A549 (cell line): ENCODE measurements around the gene PKP1. TPM values are rescaled to one million over a fixed set of nuclear protein-coding genes. Genes with fewer than 3 reads are reported as not detected.
A peak's percentile ranks its signal among the peaks of the same experiment; 100 is the strongest.

ENCODE experiments used
- ATAC-seq, 2 experiments: fragments of 200-7000 bp in 1 of 2; fragments of >200 bp in 1 of 2; cut with Nextera tagmentation in 1 of 2; cut with Tn5 transposase in 1 of 2; 3 replicates each; pipeline versions ENCODE4 v1.8.0 to v1.9.1; 2018 to 2020; ENCODE audit warnings: mild to moderate bottlenecking in 1 of 2, moderate library complexity in 1 of 2
- CTCF ChIA-PET: fragments of 300-600 bp; sonication (Branson Sonifier 250); formaldehyde crosslinking; extraction: SDS; loops from one replicate; lab custom pipeline; 2021; ENCODE audit warnings: antibody characterized with exemption, inconsistent platforms; lab: Yijun Ruan, JAX
- POLR2A ChIA-PET: fragments of 350-600 bp; formaldehyde crosslinking; extraction: SDS; loops from one replicate; lab custom pipeline; 2021; ENCODE audit warnings: antibody characterized with exemption, inconsistent platforms; lab: Yijun Ruan, JAX
- DNase-seq, 2 experiments: peaks; one replicate each; pipeline versions ENCODE4 v3.0.0 to v3.0.0-alpha.2; 2011 to 2016; ENCODE audit warnings: low read depth in 1 of 2, low spot score in 1 of 2
- FAIRE-seq: peaks from 2 replicates; lab custom pipeline; 2011; peaks lifted over from hg19 to GRCh38; lab: Jason Lieb, UNC
- H3K27ac ChIP-seq, 2 experiments: fragments of >200 bp; sonication (Bioruptor Twin); formaldehyde crosslinking; 3 replicates each; pipeline ENCODE4 v1.5.1; 2016 to 2017
- H3K4me1 ChIP-seq: fragments of >200 bp; sonication (Bioruptor Twin); formaldehyde crosslinking; 3 replicates; pipeline ENCODE4 v1.6.1; 2016
- H3K4me2 ChIP-seq: fragments of >200 bp; sonication (Bioruptor Twin); formaldehyde crosslinking; 3 replicates; pipeline ENCODE4 v1.6.1; 2016
- H3K4me3 ChIP-seq: fragments of >200 bp; sonication (Bioruptor Twin); formaldehyde crosslinking; 3 replicates; pipeline ENCODE4 v1.5.1; 2016
- H3K9me3 ChIP-seq: fragments of >200 bp; sonication (Bioruptor Twin); formaldehyde crosslinking; 3 replicates; pipeline ENCODE4 v1.6.1; 2016
- CBX2 ChIP-seq: fragments of 200-600 bp; sonication (generic); IDR thresholded peaks from 2 replicates; pipeline ENCODE4 v1.6.1; 2016; ENCODE audit warnings: low read depth, mild to moderate bottlenecking, borderline replicate concordance
- CHD2 ChIP-seq: fragments of 150-350 bp; IDR thresholded peaks from 2 replicates; pipeline ENCODE4 v1.6.1; 2014; ENCODE audit warnings: low read length; ENCODE audit not compliant: partially characterized antibody
- EHF ChIP-seq: fragments of 250-450 bp; sonication (Bioruptor Pico); IDR thresholded peaks from 2 replicates; pipeline ENCODE4 v1.5.0; 2020; ENCODE audit warnings: mild to moderate bottlenecking
- EHMT2 ChIP-seq: fragments of 200-600 bp; sonication (generic); IDR thresholded peaks from 2 replicates; pipeline ENCODE4 v1.6.1; 2016; ENCODE audit warnings: antibody characterized with exemption, low read depth, mild to moderate bottlenecking, moderate library complexity
- FOSB ChIP-seq: fragments of 250-450 bp; sonication (Bioruptor Pico); IDR thresholded peaks from 2 replicates; pipeline ENCODE4 v1.5.0; 2020; ENCODE audit warnings: mild to moderate bottlenecking, moderate library complexity
- HEYL ChIP-seq: fragments of 250-450 bp; sonication (Bioruptor Pico); IDR thresholded peaks from 2 replicates; pipeline ENCODE4 v1.8.0; 2021; ENCODE audit warnings: mild to moderate bottlenecking, moderate library complexity
- HOXA7 ChIP-seq: fragments of 250-450 bp; sonication (Bioruptor Pico); IDR thresholded peaks from 2 replicates; pipeline ENCODE4 v1.5.0; 2020; ENCODE audit warnings: mild to moderate bottlenecking, moderate library complexity
- HOXB13 ChIP-seq: fragments of 250-450 bp; sonication (Bioruptor Pico); IDR thresholded peaks from 2 replicates; pipeline ENCODE4 v1.5.0; 2020; ENCODE audit warnings: low read depth, mild to moderate bottlenecking, moderate library complexity
- JUN ChIP-seq, 2 experiments: fragments of >200 bp; sonication (Bioruptor Twin); formaldehyde crosslinking; IDR thresholded peaks; 2 replicates in 1 of 2; 3 replicates in 1 of 2; pipeline ENCODE4 v1.6.1; 2016 to 2017
- JUNB ChIP-seq: fragments of >200 bp; sonication (Bioruptor Twin); formaldehyde crosslinking; IDR thresholded peaks from 2 replicates; pipeline ENCODE4 v1.6.1; 2016
- KDM5A ChIP-seq: fragments of 200-600 bp; sonication (generic); IDR thresholded peaks from 2 replicates; pipeline ENCODE4 v1.6.1; 2016; ENCODE audit warnings: antibody characterized with exemption, mild to moderate bottlenecking
- NFE2L2 ChIP-seq: fragments of 150-350 bp; conservative IDR thresholded peaks from 2 replicates; pipeline ENCODE4 v1.6.1; 2014; ENCODE audit warnings: low read length
- NPAS2 ChIP-seq: fragments of 250-450 bp; sonication (Bioruptor Pico); IDR thresholded peaks from 2 replicates; pipeline ENCODE4 v1.8.0; 2022; ENCODE audit warnings: mild to moderate bottlenecking, moderate library complexity, borderline replicate concordance
- NR3C1 ChIP-seq: fragments of >200 bp; sonication (Bioruptor Twin); formaldehyde crosslinking; IDR thresholded peaks from 3 replicates; pipeline ENCODE4 v1.6.1; 2017
- PBX3 ChIP-seq: IDR thresholded peaks from 2 replicates; pipeline ENCODE4 v1.6.1; 2012
- POLR2AphosphoS2 ChIP-seq: conservative IDR thresholded peaks from 2 replicates; pipeline ENCODE4 v1.6.1; 2012; ENCODE audit warnings: low read length, improper control_type of control experiment, inconsistent platforms
- RAD21 ChIP-seq, 2 experiments: fragments of >200 bp in 1 of 2; sonication (Bioruptor Twin) in 1 of 2; formaldehyde crosslinking in 1 of 2; IDR thresholded peaks in 1 of 2; conservative IDR thresholded peaks in 1 of 2; 2 replicates in 1 of 2; 3 replicates in 1 of 2; pipeline ENCODE4 v1.6.1; 2012 to 2018; ENCODE audit warnings: inconsistent platforms in 1 of 2
- RARB ChIP-seq: fragments of 250-450 bp; sonication (Bioruptor Pico); IDR thresholded peaks from 2 replicates; pipeline ENCODE4 v1.8.0; 2021; ENCODE audit warnings: mild to moderate bottlenecking, moderate library complexity
- RCOR1 ChIP-seq: fragments of 150-350 bp; IDR thresholded peaks from 2 replicates; pipeline ENCODE4 v1.6.1; 2014; ENCODE audit warnings: antibody characterized with exemption, low read length, low read depth
- REST ChIP-seq: fragments of 200-600 bp; sonication (generic); IDR thresholded peaks from 2 replicates; pipeline ENCODE4 v1.6.1; 2016; ENCODE audit warnings: antibody characterized with exemption, mild to moderate bottlenecking, moderate library complexity
- RFX5 ChIP-seq: fragments of 450-650 bp; IDR thresholded peaks from 2 replicates; pipeline ENCODE4 v1.7.1; 2014; ENCODE audit warnings: antibody characterized with exemption, mild to moderate bottlenecking, moderate library complexity
- RNF2 ChIP-seq: fragments of 200-600 bp; sonication (generic); IDR thresholded peaks from 2 replicates; pipeline ENCODE4 v1.6.1; 2016; ENCODE audit warnings: low read depth, mild to moderate bottlenecking, antibody characterized with exemption, moderate library complexity, borderline replicate concordance
- SMC3 ChIP-seq: fragments of >200 bp; sonication (Bioruptor Twin); formaldehyde crosslinking; IDR thresholded peaks from 3 replicates; pipeline ENCODE4 v1.6.1; 2018; ENCODE audit warnings: inconsistent platforms
- TFCP2L1 ChIP-seq: fragments of 250-450 bp; sonication (Bioruptor Pico); IDR thresholded peaks from 2 replicates; pipeline ENCODE4 v1.5.0; 2021; ENCODE audit warnings: mild to moderate bottlenecking
- TP53 ChIP-seq: fragments of 250-450 bp; sonication (Bioruptor Pico); IDR thresholded peaks from 2 replicates; pipeline ENCODE4 v1.5.0; 2021; ENCODE audit warnings: mild to moderate bottlenecking, moderate library complexity
- ZNF302 ChIP-seq: fragments of 250-450 bp; sonication (Bioruptor Pico); IDR thresholded peaks from 2 replicates; pipeline ENCODE4 v1.9.0; 2021; ENCODE audit warnings: inconsistent platforms, mild to moderate bottlenecking, moderate library complexity
- WGBS: methylation state at CpG from one replicate; pipeline ENCODE4 v1.1.6; 2017; ENCODE audit errors: missing lambda C conversion rate; 5-methylcytosine and 5-hydroxymethylcytosine counted together
- polyA plus RNA-seq, 4 experiments: library from polyadenylated mRNA; depleted of rRNA in 3 of 4; stranded (reverse); fragments of >200 nt; fragmentation: RNase III in 1 of 4; extraction: RNeasy Plus Mini Kit Qiagen cat#74134 plus additional on column Dnase treatment in 1 of 4; gene quantifications; 2 replicates in 3 of 4; 3 replicates in 1 of 4; pipeline ENCODE4 v1.2.3, GENCODE V29; 2011 to 2017
- TF ChIP-seq, protein P1 (sequence below): IDR thresholded peaks from 2 replicates; pipeline ENCODE4 v1.6.1; 2012
- TF ChIP-seq, protein P2 (sequence below): IDR thresholded peaks from 2 replicates; pipeline ENCODE4 v1.6.1; 2012; ENCODE audit warnings: low read depth, borderline replicate concordance
- TF ChIP-seq, protein P3 (sequence below): fragments of >200 bp; sonication (Bioruptor Twin); formaldehyde crosslinking; IDR thresholded peaks from 3 replicates; pipeline ENCODE4 v1.6.1; 2016

Gene PKP1
- polyA plus RNA-seq, 2 of the 4 experiments (the other 2 are of a cell fraction) = not detected

DNA sequence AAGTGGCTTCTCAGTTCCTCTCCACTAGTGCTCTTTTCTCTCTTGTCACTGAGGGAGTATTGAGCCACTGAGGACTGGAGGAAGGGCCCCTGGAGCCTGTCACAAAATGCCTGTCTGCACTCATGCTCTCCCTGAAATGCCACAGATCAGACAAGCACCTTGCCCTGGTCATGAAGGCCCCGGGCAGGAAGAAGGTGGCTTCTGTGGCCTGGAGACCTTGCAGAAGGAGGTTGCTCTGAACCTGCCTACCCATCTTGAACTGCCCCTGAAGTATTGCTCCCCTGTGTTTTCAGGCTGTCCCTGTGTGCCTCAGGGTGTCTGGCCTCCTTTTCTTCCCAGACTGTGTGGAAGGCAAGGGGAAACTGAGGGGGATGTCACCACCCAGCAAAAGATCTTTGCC, 3.1 kb downstream of the PKP1 start:
- 100% methylated on average over 1 of the region's 1 CpG for WGBS
- POLR2A ChIA-PET = no interaction called here
- FAIRE-seq (no peak), DNase-seq (no peak)
- Histone ChIP-seq H3K9me3 (no peaks in the 10 kb centered on the region), H3K27ac (no peak overlapping the region)
- TF ChIP-seq JUN (IDR thresholded peaks at IDR 0.05) (no peak), TFCP2L1 (CRISPR knock-in tag) (no peak), JUNB (no peak), HOXA7 (CRISPR knock-in tag) (no peak), RNF2 (no peak), EHF (CRISPR knock-in tag) (no peak), RAD21 (conservative IDR thresholded peaks at IDR 0.05 in 1 of 2, IDR thresholded peaks at IDR 0.05 in 1 of 2) (no peak)
- TF ChIP-seq, protein P1, sequence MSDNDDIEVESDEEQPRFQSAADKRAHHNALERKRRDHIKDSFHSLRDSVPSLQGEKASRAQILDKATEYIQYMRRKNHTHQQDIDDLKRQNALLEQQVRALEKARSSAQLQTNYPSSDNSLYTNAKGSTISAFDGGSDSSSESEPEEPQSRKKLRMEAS = no peak
- TF ChIP-seq, all 56 proteins: peak for 0
- H3K4me2 ChIP-seq = no peak overlapping the region
- no peak for ATAC-seq
- no peaks in the 10 kb centered on the region; the same call in 2 of the 3 replicates for H3K4me1 ChIP-seq
- CTCF ChIA-PET = no interaction called here
- H3K4me3 ChIP-seq = no peak overlapping the region

GRCh38 chr1:201288007-201288406, 4.7 kb downstream of the PKP1 start:
- TF ChIP-seq NPAS2 (CRISPR knock-in tag) (no peak), NR3C1 (no peak), PBX3 (no peak), POLR2AphosphoS2 (no peak), CBX2 (no peak), RCOR1 (no peak), HOXB13 (CRISPR knock-in tag) (no peak), EHMT2 (no peak), CHD2 (no peak), ZNF302 (CRISPR knock-in tag) (no peak), SMC3 (no peak), JUNB (no peak), NFE2L2 (no peak)
- TF ChIP-seq, protein P2, sequence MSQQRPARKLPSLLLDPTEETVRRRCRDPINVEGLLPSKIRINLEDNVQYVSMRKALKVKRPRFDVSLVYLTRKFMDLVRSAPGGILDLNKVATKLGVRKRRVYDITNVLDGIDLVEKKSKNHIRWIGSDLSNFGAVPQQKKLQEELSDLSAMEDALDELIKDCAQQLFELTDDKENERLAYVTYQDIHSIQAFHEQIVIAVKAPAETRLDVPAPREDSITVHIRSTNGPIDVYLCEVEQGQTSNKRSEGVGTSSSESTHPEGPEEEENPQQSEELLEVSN = no peak
- TF ChIP-seq, protein P3, sequence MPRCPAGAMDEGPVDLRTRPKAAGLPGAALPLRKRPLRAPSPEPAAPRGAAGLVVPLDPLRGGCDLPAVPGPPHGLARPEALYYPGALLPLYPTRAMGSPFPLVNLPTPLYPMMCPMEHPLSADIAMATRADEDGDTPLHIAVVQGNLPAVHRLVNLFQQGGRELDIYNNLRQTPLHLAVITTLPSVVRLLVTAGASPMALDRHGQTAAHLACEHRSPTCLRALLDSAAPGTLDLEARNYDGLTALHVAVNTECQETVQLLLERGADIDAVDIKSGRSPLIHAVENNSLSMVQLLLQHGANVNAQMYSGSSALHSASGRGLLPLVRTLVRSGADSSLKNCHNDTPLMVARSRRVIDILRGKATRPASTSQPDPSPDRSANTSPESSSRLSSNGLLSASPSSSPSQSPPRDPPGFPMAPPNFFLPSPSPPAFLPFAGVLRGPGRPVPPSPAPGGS = no peak
- DNase-seq (no peak), FAIRE-seq (no peak), ATAC-seq (no peak)
- Histone ChIP-seq H3K4me3 (no peak overlapping the region), H3K4me2 (no peak overlapping the region), H3K4me1 (no peaks in the 10 kb centered on the region), H3K9me3 (no peaks in the 10 kb centered on the region), H3K27ac (no peak overlapping the region)
- ChIA-PET POLR2A (no interaction called here), CTCF (interaction anchor here (0.6 to 3.9 kb wide), 4 partner anchors 9 to 72 kb away, joined by 3 to 19 read pairs (median 11); no protein-coding TSS in a partner anchor)
- 76% methylated on average over 6 of the region's 6 CpGs for WGBS

DNA sequence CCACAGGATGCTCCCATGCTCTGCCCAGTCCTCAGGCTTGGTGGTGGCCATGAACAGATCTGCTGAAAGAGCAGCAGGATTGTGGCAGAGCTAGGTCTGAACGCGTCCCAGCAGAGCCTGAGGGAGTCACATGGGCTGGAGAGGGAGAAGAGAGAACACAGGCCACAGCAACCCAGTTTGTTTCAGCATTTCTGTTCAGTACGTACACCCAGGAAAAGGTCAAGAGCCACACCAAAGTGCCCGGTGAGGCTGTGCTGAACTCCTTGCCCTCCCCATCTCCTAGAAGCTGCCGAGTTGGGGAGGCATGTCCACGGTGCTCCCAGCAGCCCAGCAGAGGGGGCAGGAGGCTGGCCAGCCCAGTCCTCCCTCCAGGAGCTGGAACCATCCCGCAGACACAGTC, 5.5 kb downstream of the PKP1 start:
- Histone ChIP-seq H3K27ac (0 out of 6 replicates have a peak overlapping the region, but pooled peaks of 1 of the 2 experiments have one; percentile 5), H3K4me2 (no peak overlapping the region), H3K9me3 (no peaks in the 10 kb centered on the region), H3K4me1 (no peaks in the 10 kb centered on the region), H3K4me3 (no peak overlapping the region)
- 70% methylated on average over 5 of the region's 7 CpGs for WGBS
- CTCF ChIA-PET = interaction anchor here (1.0 to 5.1 kb wide), 12 partner anchors 7 to 86 kb away, joined by 3 to 19 read pairs (median 4); no protein-coding TSS in a partner anchor
- POLR2A ChIA-PET = no interaction called here
- ATAC-seq = no peak; a peak in 1 of 6 replicates
- no peak for DNase-seq
- FAIRE-seq = no peak
- TF ChIP-seq, protein P3 = no peak
- TF ChIP-seq REST = no peak
- no peak for TF ChIP-seq RARB (CRISPR knock-in tag)
- no peak for TF ChIP-seq FOSB (CRISPR knock-in tag)
- TF ChIP-seq TP53 (CRISPR knock-in tag) = no peak
- TF ChIP-seq KDM5A = no peak
- no peak for TF ChIP-seq JUN (IDR thresholded peaks at IDR 0.05)
- TF ChIP-seq HEYL (CRISPR knock-in tag) = no peak
- no peak for TF ChIP-seq RFX5
